Subcutaneous abdominal adipose tissue (tissue), 5 donors: Measurements from ENCODE around the gene ZNF280B.

Experiments
- H3K27ac ChIP-seq: one replicate; pipeline ENCODE4 v1.7.0; 2013; ENCODE audit warnings: low read depth, mild to moderate bottlenecking, inconsistent platforms, low read length, moderate library complexity
- H3K27me3 ChIP-seq, 5 donors: one replicate each; pipeline ENCODE4 v1.7.0; 2013; ENCODE audit warnings: low read length in 5 of 5, inconsistent platforms in 1 of 5; ENCODE audit not compliant: control insufficient read depth in 5 of 5, insufficient read depth in 4 of 5
- H3K36me3 ChIP-seq, 5 donors: one replicate each; pipeline ENCODE4 v1.7.0; 2013; ENCODE audit warnings: low read length in 5 of 5; ENCODE audit not compliant: control insufficient read depth in 5 of 5, insufficient read depth in 5 of 5
- H3K4me1 ChIP-seq, 5 donors: one replicate each; pipeline ENCODE4 v1.7.0; 2013; ENCODE audit warnings: low read length in 5 of 5, mild to moderate bottlenecking in 3 of 5, moderate library complexity in 1 of 5; ENCODE audit not compliant: control insufficient read depth in 5 of 5, insufficient read depth in 5 of 5
- H3K4me3 ChIP-seq, 5 donors: one replicate each; pipeline ENCODE4 v1.7.0; 2013; ENCODE audit warnings: low read length in 5 of 5, low read depth in 1 of 5
- H3K9ac ChIP-seq, 5 donors: one replicate each; pipeline ENCODE4 v1.7.0; 2013; ENCODE audit warnings: low read length in 5 of 5, mild to moderate bottlenecking in 4 of 5, moderate library complexity in 3 of 5
- H3K9me3 ChIP-seq, 5 donors: one replicate each; pipeline ENCODE4 v1.7.0; 2013; ENCODE audit warnings: low read length in 5 of 5; ENCODE audit not compliant: control insufficient read depth in 5 of 5
- donor health status: healthy.
- donor health status: healthy.
- donor health status: healthy.
- donor health status: healthy.
- donor health status: healthy.

ZNF280B gene

GRCh38 chr22:22550789-22551434, 42.4 kb upstream of the ZNF280B start:
- Histone ChIP-seq H3K9ac (no peak overlapping the region), H3K27me3 (peaks cover 0 to 18% (median 7%) of the 10 kb centered on the region in 5 donors), H3K9me3 (no peaks in the 10 kb centered on the region), H3K27ac (no peak overlapping the region), H3K4me3 (no peak overlapping the region), H3K4me1 (peaks cover 0 to 12% (median 4%) of the 10 kb centered on the region in 5 donors), H3K36me3 (no peaks in the 10 kb centered on the region)

- Histone ChIP-seq H3K9me3 (no peaks in the 10 kb centered on the region), H3K27ac (no peak overlapping the region), H3K9ac (no peak overlapping the region)
These were observed 40.4 kb upstream of the ZNF280B start for GRCh38 chr22:22548910-22549309.

GRCh38 chr22:22548317-22548716, 39.8 kb upstream of the ZNF280B start:
- Histone ChIP-seq H3K9me3 (no peaks in the 10 kb centered on the region), H3K9ac (no peak overlapping the region), H3K4me3 (no peak overlapping the region), H3K36me3 (no peaks in the 10 kb centered on the region), H3K27me3 (peaks cover 0 to 18% (median 7%) of the 10 kb centered on the region in 5 donors), H3K4me1 (peaks cover 0 to 9% (median 3%) of the 10 kb centered on the region in 5 donors), H3K27ac (no peak overlapping the region)

More at GRCh38 chr22:22548910-22549309, 40.4 kb upstream of the ZNF280B start:
- Histone ChIP-seq H3K4me3 (no peak overlapping the region), H3K4me1 (peaks cover 0 to 9% (median 3%) of the 10 kb centered on the region in 5 donors), H3K36me3 (no peaks in the 10 kb centered on the region), H3K27me3 (peaks cover 0 to 18% (median 7%) of the 10 kb centered on the region in 5 donors)

GRCh38 chr22:22547692-22548300, 39.3 kb upstream of the ZNF280B start:
- H3K4me1 ChIP-seq: peaks cover 0 to 9% (median 3%) of the 10 kb centered on the region in 5 donors
- H3K9me3 ChIP-seq: no peaks in the 10 kb centered on the region
- H3K27ac ChIP-seq: no peak overlapping the region
- no peaks in the 10 kb centered on the region for H3K36me3 ChIP-seq
- H3K9ac ChIP-seq: no peak overlapping the region
- peaks cover 0 to 18% (median 7%) of the 10 kb centered on the region in 5 donors for H3K27me3 ChIP-seq
- no peak overlapping the region for H3K4me3 ChIP-seq

GRCh38 chr22:22547226-22547625, 38.7 kb upstream of the ZNF280B start:
- H3K9me3 ChIP-seq: no peaks in the 10 kb centered on the region
- H3K9ac ChIP-seq: no peak overlapping the region
- peaks cover 0 to 9% (median 3%) of the 10 kb centered on the region in 5 donors for H3K4me1 ChIP-seq
- no peak overlapping the region for H3K4me3 ChIP-seq
- peaks cover 0 to 18% (median 7%) of the 10 kb centered on the region in 5 donors for H3K27me3 ChIP-seq
- H3K27ac ChIP-seq: no peak overlapping the region
- no peaks in the 10 kb centered on the region for H3K36me3 ChIP-seq

- Histone ChIP-seq H3K27me3 (peaks cover 0 to 20% (median 7%) of the 10 kb centered on the region in 5 donors), H3K9ac (no peak overlapping the region), H3K27ac (no peak overlapping the region), H3K9me3 (no peaks in the 10 kb centered on the region), H3K4me3 (no peak overlapping the region), H3K36me3 (no peaks in the 10 kb centered on the region), H3K4me1 (peaks cover 0 to 9% (median 3%) of the 10 kb centered on the region in 5 donors)
These were observed 37.9 kb upstream of the ZNF280B start for GRCh38 chr22:22546490-22546889.

- peaks cover 0 to 9% (median 3%) of the 10 kb centered on the region in 5 donors for H3K4me1 ChIP-seq
- peaks cover 0 to 3% (median 0%) of the 10 kb centered on the region in 5 donors for H3K9me3 ChIP-seq
- no peak overlapping the region for H3K9ac ChIP-seq
- H3K27me3 ChIP-seq: peaks cover 0 to 14% (median 4%) of the 10 kb centered on the region in 5 donors
- H3K4me3 ChIP-seq: no peak overlapping the region
- no peak overlapping the region for H3K27ac ChIP-seq
- no peaks in the 10 kb centered on the region for H3K36me3 ChIP-seq
These were observed 36.5 kb upstream of the ZNF280B start for GRCh38 chr22:22545084-22545483.

GRCh38 chr22:22538226-22538989, 29.9 kb upstream of the ZNF280B start:
- Histone ChIP-seq H3K9ac (no peak overlapping the region), H3K27ac (no peak overlapping the region), H3K4me3 (no peak overlapping the region), H3K9me3 (peaks cover 0 to 3% (median 0%) of the 10 kb centered on the region in 5 donors), H3K4me1 (no peaks in the 10 kb centered on the region), H3K36me3 (no peaks in the 10 kb centered on the region), H3K27me3 (peaks cover 0 to 4% (median 0%) of the 10 kb centered on the region in 5 donors)

- Histone ChIP-seq H3K9me3 (peaks cover 0 to 3% (median 0%) of the 10 kb centered on the region in 5 donors), H3K36me3 (no peaks in the 10 kb centered on the region), H3K4me1 (no peaks in the 10 kb centered on the region), H3K27me3 (peaks cover 0 to 4% (median 0%) of the 10 kb centered on the region in 5 donors), H3K27ac (no peak overlapping the region), H3K9ac (no peak overlapping the region), H3K4me3 (no peak overlapping the region)
These were observed 28.4 kb upstream of the ZNF280B start for GRCh38 chr22:22536916-22537315.

- H3K9me3 ChIP-seq: peaks cover 0 to 3% (median 0%) of the 10 kb centered on the region in 5 donors
- H3K4me1 ChIP-seq: no peaks in the 10 kb centered on the region
- peaks cover 0 to 4% (median 0%) of the 10 kb centered on the region in 5 donors for H3K27me3 ChIP-seq
- no peak overlapping the region for H3K27ac ChIP-seq
- H3K4me3 ChIP-seq: no peak overlapping the region
- H3K9ac ChIP-seq: no peak overlapping the region
- no peaks in the 10 kb centered on the region for H3K36me3 ChIP-seq
These were observed 28.0 kb upstream of the ZNF280B start for GRCh38 chr22:22536515-22536914.
